GM23338 (cell line): ENCODE results near the gene LEKR1.

ENCODE experiments used
- CREB1 ChIP-seq: fragments of 250-450 bp; sonication (Bioruptor Pico); IDR thresholded peaks from 2 replicates; pipeline ENCODE4 v1.5.0; 2020; ENCODE audit warnings: low read depth, mild to moderate bottlenecking, moderate library complexity
- CTCF ChIP-seq, 2 experiments: fragments of 200-600 bp in 1 of 2; sonication (generic) in 1 of 2; conservative IDR thresholded peaks; 2 replicates each; pipeline versions ENCODE4 v1.5.1 to v1.6.1; 2016 to 2017; ENCODE audit warnings: antibody characterized with exemption in 2 of 2, low read depth in 2 of 2, mild to moderate bottlenecking in 2 of 2, moderate library complexity in 1 of 2
- ETS1 ChIP-seq: IDR thresholded peaks from 2 replicates; pipeline ENCODE4 v1.6.1; 2016; ENCODE audit warnings: antibody characterized with exemption
- EZH2 ChIP-seq: fragments of 200-600 bp; sonication (generic); IDR thresholded peaks from one replicate; pipeline ENCODE4 v1.8.0; 2017; ENCODE audit warnings: antibody characterized with exemption, mild to moderate bottlenecking, low read depth; ENCODE audit not compliant: unreplicated experiment
- EZH2phosphoT487 ChIP-seq: fragments of 200-600 bp; sonication (generic); IDR thresholded peaks from one replicate; pipeline ENCODE4 v1.8.1; 2018; ENCODE audit warnings: antibody characterized with exemption; ENCODE audit not compliant: unreplicated experiment
- JUNB ChIP-seq: IDR thresholded peaks from one replicate; pipeline ENCODE4 v1.6.1; 2016; ENCODE audit warnings: antibody characterized with exemption; ENCODE audit not compliant: unreplicated experiment
- NANOG ChIP-seq: IDR thresholded peaks from 2 replicates; pipeline ENCODE4 v1.6.1; 2016; ENCODE audit warnings: antibody characterized with exemption, borderline replicate concordance
- POLR2AphosphoS5 ChIP-seq: IDR thresholded peaks from 2 replicates; pipeline ENCODE4 v1.6.1; 2016; ENCODE audit warnings: antibody characterized with exemption, low read depth
- REST ChIP-seq: IDR thresholded peaks from one replicate; pipeline ENCODE4 v1.6.1; 2018; ENCODE audit warnings: antibody characterized with exemption; ENCODE audit not compliant: unreplicated experiment
- STAT1 ChIP-seq: IDR thresholded peaks from one replicate; pipeline ENCODE4 v1.6.1; 2016; ENCODE audit warnings: antibody characterized with exemption; ENCODE audit not compliant: unreplicated experiment
- ZNF114 ChIP-seq: fragments of 250-450 bp; sonication (Bioruptor Pico); IDR thresholded peaks from 2 replicates; pipeline ENCODE4 v1.5.0; 2020; ENCODE audit warnings: mild to moderate bottlenecking, moderate library complexity
- ZNF331 ChIP-seq: fragments of 250-450 bp; sonication (Bioruptor Pico); IDR thresholded peaks from 2 replicates; pipeline ENCODE4 v1.5.0; 2020; ENCODE audit warnings: low read depth, mild to moderate bottlenecking, moderate library complexity
- ZNF462 ChIP-seq: fragments of 250-450 bp; sonication (Bioruptor Pico); IDR thresholded peaks from 2 replicates; pipeline ENCODE4 v1.5.0; 2020; ENCODE audit warnings: mild to moderate bottlenecking, moderate library complexity

GRCh38 chr3:156818890-156819289 is 7.3 kb upstream of the LEKR1 start:
- TF ChIP-seq CTCF (conservative IDR thresholded peaks at IDR 0.05; ENCODE audit: low read depth in 2 of 2) (no peak), POLR2AphosphoS5 (no peak), EZH2 (no peak), JUNB (no peak), ZNF462 (CRISPR knock-in tag) (no peak), ZNF331 (no peak), EZH2phosphoT487 (no peak), ZNF114 (CRISPR knock-in tag) (no peak), REST (no peak), CREB1 (CRISPR knock-in tag) (no peak), STAT1 (no peak), ETS1 (no peak), NANOG (no peak)
